IMR-90 (cell line): ENCODE measurements around the gene SOD1. TPM values are rescaled to one million over a fixed set of nuclear protein-coding genes. Genes with fewer than 3 reads are reported as not detected.

Experiments used
- ATAC-seq: fragments of 200-7000 bp; cut with Tn5 transposase; 2 replicates; pipeline ENCODE4 v1.9.1; 2020; ENCODE audit warnings: low read depth, mild to moderate bottlenecking, moderate library complexity
- BruUV-seq: library from RNA; stranded (reverse); fragments of 400-500 nt; replicated peaks from 2 replicates; lab custom pipeline; 2021; lab: Mats Ljungman, UMichigan
- CTCF ChIA-PET: fragments of 300-600 bp; formaldehyde crosslinking; extraction: SDS; loops from one replicate; lab custom pipeline; 2021; ENCODE audit warnings: antibody characterized with exemption; lab: Yijun Ruan, JAX
- POLR2A ChIA-PET: fragments of 300-600 bp; sonication (Branson Sonifier 250); formaldehyde crosslinking; loops from one replicate; lab custom pipeline; 2022; ENCODE audit warnings: antibody characterized with exemption; ENCODE audit not compliant: unreplicated experiment; lab: Charles Lee
- DNase-seq: peaks from one replicate; pipeline ENCODE4 v3.0.0; 2013
- H2AFZ ChIP-seq: replicated peaks from 2 replicates; pipeline ENCODE3; 2013; ENCODE audit warnings: low read length, mild to moderate bottlenecking; ENCODE audit not compliant: poor library complexity
- H2AK5ac ChIP-seq: 2 replicates; pipeline ENCODE4 v1.6.1; 2013; ENCODE audit warnings: low read depth, low read length, inconsistent platforms
- H2AK9ac ChIP-seq: replicated peaks from 2 replicates; pipeline ENCODE3; 2013; ENCODE audit warnings: mild to moderate bottlenecking, low read depth, low read length, moderate library complexity; ENCODE audit not compliant: poor library complexity
- H2BK120ac ChIP-seq: 2 replicates; pipeline ENCODE4 v1.6.1; 2013; ENCODE audit warnings: low read depth, low read length, inconsistent platforms
- H2BK15ac ChIP-seq: 3 replicates; pipeline ENCODE4 v1.6.1; 2013; ENCODE audit warnings: low read depth, low read length, inconsistent platforms
- H2BK20ac ChIP-seq: 2 replicates; pipeline ENCODE4 v1.6.1; 2013; ENCODE audit warnings: low read depth, mild to moderate bottlenecking, inconsistent platforms, low read length, moderate library complexity
- H2BK5ac ChIP-seq: 2 replicates; pipeline ENCODE4 v1.6.1; 2013; ENCODE audit warnings: mild to moderate bottlenecking, low read depth, low read length, inconsistent platforms; ENCODE audit not compliant: poor library complexity, severe bottlenecking
- H3K14ac ChIP-seq: replicated peaks from 2 replicates; pipeline ENCODE4 v1.6.1; 2013; ENCODE audit warnings: low read depth, low read length, inconsistent platforms
- H3K18ac ChIP-seq: 2 replicates; pipeline ENCODE4 v1.6.1; 2013; ENCODE audit warnings: low read depth, low read length, control low read depth
- H3K23ac ChIP-seq: 2 replicates; pipeline ENCODE4 v1.6.1; 2013; ENCODE audit warnings: low read depth, low read length, inconsistent platforms
- H3K27ac ChIP-seq: 2 replicates; pipeline ENCODE4 v1.5.1; 2013; ENCODE audit warnings: mild to moderate bottlenecking, control low read depth, low read length; ENCODE audit not compliant: insufficient read depth
- H3K27me3 ChIP-seq: 2 replicates; pipeline ENCODE4 v1.6.1; 2013; ENCODE audit warnings: low read length; ENCODE audit not compliant: control insufficient read depth, insufficient read depth
- H3K36me3 ChIP-seq: 2 replicates; pipeline ENCODE4 v1.6.1; 2013; ENCODE audit warnings: low read length, mixed read lengths; ENCODE audit not compliant: control insufficient read depth, insufficient read depth
- H3K4ac ChIP-seq: 2 replicates; pipeline ENCODE4 v1.6.1; 2013; ENCODE audit warnings: low read depth, low read length, inconsistent platforms
- H3K4me1 ChIP-seq: 2 replicates; pipeline ENCODE4 v1.6.1; 2013; ENCODE audit warnings: low read length, mixed read lengths; ENCODE audit not compliant: control insufficient read depth, insufficient read depth
- H3K4me2 ChIP-seq: 2 replicates; pipeline ENCODE4 v1.6.1; 2013; ENCODE audit warnings: low read depth, mild to moderate bottlenecking, control low read depth, low read length, moderate library complexity
- H3K4me3 ChIP-seq: 2 replicates; pipeline ENCODE4 v1.5.1; 2013; ENCODE audit warnings: low read depth, mild to moderate bottlenecking, control low read depth, low read length, moderate library complexity; ENCODE audit not compliant: insufficient read depth
- H3K56ac ChIP-seq: 2 replicates; pipeline ENCODE4 v1.6.1; 2013; ENCODE audit warnings: low read length, inconsistent platforms; ENCODE audit not compliant: insufficient read depth; ENCODE audit errors: extremely low read depth
- H3K79me1 ChIP-seq, 2 experiments: 2 replicates each; pipeline ENCODE4 v1.6.1; 2013; ENCODE audit warnings: low read length in 2 of 2, inconsistent platforms in 1 of 2, low read depth in 1 of 2
- H3K9ac ChIP-seq: 2 replicates; pipeline ENCODE4 v1.6.1; 2013; ENCODE audit warnings: low read depth, low read length, control low read depth
- H3K9me1 ChIP-seq: 2 replicates; pipeline ENCODE4 v1.6.1; 2013; ENCODE audit warnings: low read length, inconsistent platforms; ENCODE audit not compliant: insufficient read depth
- H3K9me3 ChIP-seq: 2 replicates; pipeline ENCODE4 v1.6.1; 2013; ENCODE audit warnings: low read length; ENCODE audit not compliant: control insufficient read depth, insufficient read depth
- H4K20me1 ChIP-seq: 2 replicates; pipeline ENCODE4 v1.6.1; 2013; ENCODE audit warnings: low read length, inconsistent platforms; ENCODE audit not compliant: insufficient read depth
- H4K5ac ChIP-seq: 2 replicates; pipeline ENCODE4 v1.6.1; 2013; ENCODE audit warnings: mild to moderate bottlenecking, low read depth, low read length, control low read depth
- H4K8ac ChIP-seq, 2 experiments: 2 replicates each; pipeline ENCODE4 v1.6.1; 2013; ENCODE audit warnings: low read depth in 2 of 2, low read length in 2 of 2, control low read depth in 1 of 2, inconsistent platforms in 1 of 2
- H4K91ac ChIP-seq: 2 replicates; pipeline ENCODE4 v1.6.1; 2013; ENCODE audit warnings: low read depth, low read length, inconsistent platforms; ENCODE audit not compliant: insufficient read depth
- POLR2A ChIP-seq: IDR thresholded peaks from 2 replicates; pipeline ENCODE4 v1.6.1; 2012; ENCODE audit warnings: mild to moderate bottlenecking, low read depth, low read length
- RCOR1 ChIP-seq: IDR thresholded peaks from 2 replicates; pipeline ENCODE4 v1.6.1; 2012; ENCODE audit warnings: mild to moderate bottlenecking, low read length, improper control_type of control experiment; ENCODE audit not compliant: insufficient replicate concordance
- WGBS, 2 experiments: methylation state at CpG; one replicate each; pipeline versions ENCODE4 v1.1.5 to v1.1.7; 2013; ENCODE audit warnings: missing lambda C conversion rate in 2 of 2; ENCODE audit not compliant: insufficient read length in 1 of 2; ENCODE audit errors: extremely low coverage in 2 of 2; 5-methylcytosine and 5-hydroxymethylcytosine counted together
- dilution Hi-C: fragments of 300-500 bp; cut with HindIII; formaldehyde crosslinking; loops from one replicate; pipeline ENCODE4 v1.14.3; 2018; ENCODE audit warnings: low sequenced_read_pairs; ENCODE audit not compliant: unreplicated experiment
- in situ Hi-C: fragments of 300-500 bp; cut with MboI; formaldehyde crosslinking; loops from 3 replicates; pipeline ENCODE4 v1.14.3; 2019; ENCODE audit warnings: low sequenced_read_pairs, inconsistent platforms, mixed read lengths
- intact Hi-C: fragments of 100-400 bp; cut with micrococcal nuclease; formaldehyde crosslinking; loops from 2 replicates; pipeline ENCODE4 v1.10.0; 2022
- polyA plus RNA-seq, 3 experiments: library from polyadenylated mRNA; depleted of rRNA; stranded (reverse); fragments of >200 nt; gene quantifications; 2 replicates each; pipeline ENCODE4 v1.2.3, GENCODE V29; 2012; ENCODE audit warnings: low replicate concordance in 1 of 3
- total RNA-seq: library from RNA; depleted of rRNA; stranded (reverse); fragments of >200 nt; gene quantifications from 2 replicates; pipeline ENCODE4 v1.2.3, GENCODE V29; 2012

SOD1 gene
- total and polyA plus RNA-seq, 2 of the 4 experiments (the other 2 are of a cell fraction) = 312 to 392 TPM

DNA sequence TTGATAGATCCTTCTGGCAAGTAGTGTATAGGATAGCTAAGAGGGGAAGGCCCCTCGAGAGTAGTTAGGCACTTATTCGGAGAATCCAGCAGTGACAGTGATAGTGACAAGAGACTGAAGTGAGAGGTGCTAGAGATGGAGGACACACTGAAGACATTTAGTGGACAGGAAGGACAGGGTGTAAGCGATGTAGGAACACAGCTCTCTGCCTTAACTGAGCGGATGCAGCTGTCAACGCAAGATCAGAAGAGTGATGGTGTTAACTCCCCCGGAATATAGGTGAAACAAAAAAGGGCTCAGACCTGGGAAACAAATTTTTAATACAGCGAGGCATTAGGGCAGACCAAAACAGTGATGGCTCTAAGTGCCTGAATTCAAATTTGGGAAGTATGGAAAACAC is 15.8 kb downstream of the SOD1 start:
- Histone ChIP-seq H3K23ac (no peak overlapping the region), H3K9me3 (no peaks in the 10 kb centered on the region), H2BK120ac (no peak overlapping the region), H2BK20ac (no peak overlapping the region), H3K9me1 (no peaks in the 10 kb centered on the region; the same call in 1 of the 2 replicates), H4K8ac (no peak overlapping the region), H2AK5ac (no peak overlapping the region), H3K4ac (no peak overlapping the region), H3K27me3 (no peaks in the 10 kb centered on the region), H3K4me2 (no peak overlapping the region), H4K5ac (no peak overlapping the region), H3K56ac (no peak overlapping the region), H3K27ac (no peak overlapping the region), H4K20me1 (no peaks in the 10 kb centered on the region; the same call in 1 of the 2 replicates), H2AFZ (no peak overlapping the region), H3K9ac (no peak overlapping the region), H3K4me1 (no peaks in the 10 kb centered on the region), H4K91ac (no peak overlapping the region), H3K18ac (no peak overlapping the region), H3K36me3 (peaks cover 11% of the 10 kb centered on the region), H2AK9ac (no peak overlapping the region), H3K14ac (no peak overlapping the region), H2BK15ac (no peak overlapping the region), H3K4me3 (no peak overlapping the region), H3K79me1 (peaks cover 7 to 29% of the 10 kb centered on the region in 2 experiments; a peak in 3 of 4 replicates), H2BK5ac (no peak overlapping the region)
- intact Hi-C loops = no loop called here
- BruUV-seq = no TSS peak
- ChIA-PET CTCF (no interaction called here), POLR2A (interaction anchor here (0.6 kb wide), 1 partner anchor 303 kb away, joined by 3 read pairs; no protein-coding TSS in a partner anchor)
- TF ChIP-seq RCOR1 (no peak), POLR2A (no peak)
- DNase-seq (no peak), ATAC-seq (no peak)
- in situ Hi-C loops = no loop called here
- 23% methylated on average over 3 of the region's 7 CpGs; no CpG with 5 or more reads in 1 of the 2 experiments for WGBS, 2 experiments
- dilution Hi-C loops = no loop called here
